ENCODE data around the gene EPHA1.
"Not testable (repeated sequence)": the region's sequence is repeated elsewhere in the genome, so short reads cannot be mapped to it uniquely, and the experiment has no call there.

EPHA1 gene

GRCh38 chr7:143401265-143401664 lies 7.4 kb downstream of the EPHA1 start:
- no peak for DNase-seq

- DNase-seq = no peak
Measured at GRCh38 chr7:143399642-143400041, 9.0 kb downstream of the EPHA1 start.

- no peak for DNase-seq
Measured at GRCh38 chr7:143399151-143399550, 9.5 kb downstream of the EPHA1 start.

- no peak for DNase-seq
Measured at GRCh38 chr7:143398616-143399015, 10.0 kb downstream of the EPHA1 start.

GRCh38 chr7:143397710-143398530 lies 10.7 kb downstream of the EPHA1 start:
- DNase-seq = no peak

- no peak for DNase-seq
Measured at GRCh38 chr7:143396625-143397556, 11.8 kb downstream of the EPHA1 start.

GRCh38 chr7:143396182-143396581 lies 12.5 kb downstream of the EPHA1 start:
- no peak for DNase-seq

- no peak for DNase-seq
Measured at GRCh38 chr7:143395187-143396149, 13.2 kb downstream of the EPHA1 start.

- no peak for DNase-seq
Measured at GRCh38 chr7:143394777-143395176, 13.9 kb downstream of the EPHA1 start.

GRCh38 chr7:143394068-143394467 lies 14.6 kb downstream of the EPHA1 start:
- DNase-seq = no peak

- DNase-seq = no peak
Measured at GRCh38 chr7:143393267-143394041, 15.2 kb downstream of the EPHA1 start.

GRCh38 chr7:143392875-143393266 lies 15.8 kb downstream of the EPHA1 start:
- DNase-seq = no peak

GRCh38 chr7:143392427-143392826 lies 16.2 kb downstream of the EPHA1 start:
- DNase-seq = not testable (repeated sequence)

- DNase-seq = no peak
Measured at GRCh38 chr7:143391462-143392404, 16.9 kb downstream of the EPHA1 start.

- DNase-seq = no peak
Measured at GRCh38 chr7:143390773-143391317, 17.8 kb downstream of the EPHA1 start.

- DNase-seq = no peak
Measured at GRCh38 chr7:143390104-143390772, 18.4 kb downstream of the EPHA1 start.

- DNase-seq = no peak
Measured at GRCh38 chr7:143389316-143390103, 19.1 kb downstream of the EPHA1 start.

- DNase-seq = no peak
Measured at GRCh38 chr7:143388491-143389101, 20.1 kb downstream of the EPHA1 start.

All from activated naive CD4-positive, alpha-beta T cell treated with anti-CD3 and anti-CD28 coated beads, Interleukin-2, amount 50 U/mL, for 16 hours (primary cell).